ENCODE measurements around the gene SRMS.

The SRMS gene

GRCh38 chr20:63568986-63569949 lies 21.7 kb upstream of the SRMS start:
- H3K9me3 ChIP-seq (ENCODE audit: control insufficient read depth, insufficient read depth, low read depth, low read length), result no peaks in the 10 kb centered on the region
- H3K36me3 ChIP-seq (ENCODE audit: control insufficient read depth, insufficient read depth, low read length), result peaks cover 7% of the 10 kb centered on the region
- no peak overlapping the region for H3K4me3 ChIP-seq (ENCODE audit: low read depth, low read length)
- H3K27ac ChIP-seq (ENCODE audit: low read depth, low read length), result no peak overlapping the region
- no peak overlapping the region for H3K9ac ChIP-seq (ENCODE audit: low read length)
- H3K4me1 ChIP-seq (ENCODE audit: control insufficient read depth, insufficient read depth, low read length), result peaks cover under 1% of the 10 kb centered on the region
- no peaks in the 10 kb centered on the region for H3K27me3 ChIP-seq (ENCODE audit: control insufficient read depth, insufficient read depth, low read length)

DNA sequence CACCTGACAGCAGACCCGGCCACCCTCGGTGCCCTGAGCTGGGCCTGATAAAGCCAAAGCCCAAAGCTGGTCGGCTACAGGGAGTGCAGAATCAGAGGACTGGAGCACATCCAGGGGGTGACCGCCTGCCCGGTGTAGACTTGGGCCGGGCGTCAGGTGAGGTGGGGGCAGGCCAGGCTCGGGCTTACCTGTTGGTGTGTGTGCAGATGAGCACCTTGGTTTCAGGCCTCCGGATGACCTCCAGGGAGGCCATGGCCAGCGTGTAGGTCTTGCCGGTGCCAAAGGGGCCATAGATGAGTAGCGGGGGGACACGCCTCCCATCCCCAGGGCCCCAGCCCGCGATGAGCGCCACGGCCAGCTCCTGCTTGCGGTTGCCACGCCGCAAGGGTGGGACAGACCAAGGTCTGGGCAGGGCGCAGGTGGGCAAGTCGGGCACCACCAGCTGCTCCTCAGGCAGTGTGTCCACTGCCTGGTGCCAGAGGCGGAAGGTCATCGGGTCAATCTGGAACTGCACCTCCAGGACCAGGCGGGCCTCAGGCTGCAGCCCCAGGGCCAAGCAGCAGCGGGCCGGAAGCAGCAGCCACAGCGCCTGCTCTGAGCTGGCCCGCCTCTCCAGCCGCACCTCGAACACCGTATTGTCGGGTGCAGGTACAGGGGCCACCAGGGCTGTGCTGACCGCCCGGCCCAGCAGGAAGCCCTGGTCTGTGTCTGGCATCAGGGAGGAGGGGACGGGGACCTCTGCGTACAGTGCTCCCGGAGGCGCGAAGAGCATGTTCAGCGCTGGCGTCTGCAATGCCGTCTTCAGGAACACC lies 20.8 kb upstream of the SRMS start:
- Histone ChIP-seq H3K27me3 (ENCODE audit: control insufficient read depth, insufficient read depth, low read length) (no peaks in the 10 kb centered on the region), H3K36me3 (ENCODE audit: control insufficient read depth, insufficient read depth, low read length) (peaks cover 15% of the 10 kb centered on the region), H3K4me3 (ENCODE audit: low read depth, low read length) (no peak overlapping the region), H3K4me1 (ENCODE audit: control insufficient read depth, insufficient read depth, low read length) (no peaks in the 10 kb centered on the region; the same call in 1 of the 2 replicates), H3K9ac (ENCODE audit: low read length) (no peak overlapping the region), H3K27ac (ENCODE audit: low read depth, low read length) (no peak overlapping the region), H3K9me3 (ENCODE audit: control insufficient read depth, insufficient read depth, low read depth, low read length) (no peaks in the 10 kb centered on the region)

DNA sequence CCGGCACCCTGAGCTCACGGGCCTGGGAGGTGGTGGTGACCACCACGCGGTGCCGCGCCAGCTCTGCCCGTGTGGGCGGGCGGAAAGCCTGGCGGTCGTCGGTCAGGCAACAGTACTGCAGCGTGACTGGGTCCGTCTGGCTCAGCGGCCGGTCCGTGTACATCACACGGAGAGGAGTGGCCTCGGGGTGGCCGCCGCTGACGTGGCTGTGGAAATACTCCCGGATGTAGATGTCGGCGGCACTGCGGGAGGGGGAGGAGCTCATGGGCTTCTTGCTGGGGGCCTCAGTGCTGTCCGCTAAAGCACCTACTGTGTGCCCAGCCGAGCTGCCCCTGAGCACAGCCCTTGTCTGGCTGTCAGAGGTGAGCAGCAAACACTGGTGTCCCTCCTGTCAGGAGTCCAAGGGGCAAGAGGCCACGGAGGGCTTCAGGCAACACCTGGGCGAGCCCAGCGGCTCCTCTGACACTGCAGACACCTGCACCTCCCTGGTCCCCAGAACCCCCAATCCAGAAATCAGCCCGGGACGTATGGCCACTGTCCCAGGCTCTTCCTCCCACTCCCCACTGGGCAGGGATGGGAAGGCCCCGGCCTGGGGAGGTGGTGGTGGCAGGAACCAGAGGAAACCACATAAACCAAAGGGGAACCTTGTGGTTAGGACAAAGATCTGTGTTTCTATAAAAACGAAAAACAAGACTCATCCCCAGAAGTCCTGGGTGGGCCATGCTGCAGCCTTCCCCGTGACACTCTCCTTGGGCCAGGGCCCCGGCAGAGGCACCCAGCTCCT lies 20.0 kb upstream of the SRMS start:
- no peak overlapping the region for H3K9ac ChIP-seq (ENCODE audit: low read length)
- no peak overlapping the region for H3K4me3 ChIP-seq (ENCODE audit: low read depth, low read length)
- no peaks in the 10 kb centered on the region for H3K4me1 ChIP-seq (ENCODE audit: control insufficient read depth, insufficient read depth, low read length)
- no peaks in the 10 kb centered on the region for H3K9me3 ChIP-seq (ENCODE audit: control insufficient read depth, insufficient read depth, low read depth, low read length)
- H3K27me3 ChIP-seq (ENCODE audit: control insufficient read depth, insufficient read depth, low read length), result no peaks in the 10 kb centered on the region
- H3K27ac ChIP-seq (ENCODE audit: low read depth, low read length), result no peak overlapping the region
- peaks cover 16% of the 10 kb centered on the region for H3K36me3 ChIP-seq (ENCODE audit: control insufficient read depth, insufficient read depth, low read length)

DNA sequence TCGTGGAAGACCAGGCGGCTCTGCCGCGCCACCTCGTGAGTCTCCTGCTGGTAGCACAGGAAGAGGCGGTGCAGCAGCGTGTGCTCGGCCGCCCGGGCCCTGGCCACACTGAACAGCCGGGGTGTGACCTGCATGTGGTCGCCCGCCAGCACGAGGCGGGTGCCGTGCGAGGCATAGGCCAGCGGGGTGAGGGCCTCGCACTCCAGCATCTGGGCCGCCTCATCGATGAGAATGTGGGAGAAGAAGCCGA lies 19.5 kb upstream of the SRMS start:
- H3K9ac ChIP-seq (ENCODE audit: low read length), result no peak overlapping the region
- peaks cover 16% of the 10 kb centered on the region for H3K36me3 ChIP-seq (ENCODE audit: control insufficient read depth, insufficient read depth, low read length)
- no peaks in the 10 kb centered on the region for H3K27me3 ChIP-seq (ENCODE audit: control insufficient read depth, insufficient read depth, low read length)
- no peaks in the 10 kb centered on the region for H3K9me3 ChIP-seq (ENCODE audit: control insufficient read depth, insufficient read depth, low read depth, low read length)
- H3K4me1 ChIP-seq (ENCODE audit: control insufficient read depth, insufficient read depth, low read length), result no peaks in the 10 kb centered on the region
- no peak overlapping the region for H3K4me3 ChIP-seq (ENCODE audit: low read depth, low read length)
- H3K27ac ChIP-seq (ENCODE audit: low read depth, low read length), result no peak overlapping the region

DNA sequence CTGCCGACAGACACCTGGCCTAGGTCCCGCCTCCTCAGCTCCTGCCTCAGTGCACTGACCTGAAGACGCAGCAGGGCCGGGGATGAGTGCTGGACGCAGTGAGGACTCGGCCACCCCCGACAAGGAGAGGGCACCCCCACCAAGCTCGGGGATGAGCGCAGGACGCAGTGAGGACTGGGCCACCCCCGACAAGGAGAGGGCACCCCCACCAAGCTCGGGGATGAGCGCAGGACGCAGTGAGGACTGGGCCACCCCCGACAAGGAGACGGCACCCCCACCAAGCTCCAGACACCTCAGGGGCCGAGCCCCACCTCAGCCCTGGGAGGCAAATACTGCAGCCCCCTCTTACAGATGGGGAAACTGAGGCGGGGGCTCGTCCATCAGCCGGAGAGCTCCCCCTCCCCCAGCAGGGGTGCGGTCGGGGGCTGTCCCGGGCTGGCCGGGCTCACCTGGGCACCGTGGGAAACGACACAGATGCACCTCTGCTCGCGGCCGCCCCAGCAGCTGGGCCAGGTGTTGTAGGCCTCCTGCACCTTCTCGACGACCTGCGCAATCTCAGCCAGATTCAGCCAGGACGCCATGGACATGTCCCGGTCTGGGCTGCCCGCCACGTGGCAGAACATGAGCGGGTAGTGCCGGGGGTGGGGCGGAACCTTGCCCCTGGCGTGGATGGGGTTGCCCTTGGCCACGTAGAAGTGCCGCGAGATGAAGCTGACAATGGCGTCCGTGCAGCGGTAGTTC lies 19.0 kb upstream of the SRMS start:
- Histone ChIP-seq H3K27ac (ENCODE audit: low read depth, low read length) (no peak overlapping the region), H3K4me1 (ENCODE audit: control insufficient read depth, insufficient read depth, low read length) (no peaks in the 10 kb centered on the region), H3K4me3 (ENCODE audit: low read depth, low read length) (no peak overlapping the region), H3K36me3 (ENCODE audit: control insufficient read depth, insufficient read depth, low read length) (peaks cover 16% of the 10 kb centered on the region), H3K9me3 (ENCODE audit: control insufficient read depth, insufficient read depth, low read depth, low read length) (no peaks in the 10 kb centered on the region), H3K27me3 (ENCODE audit: control insufficient read depth, insufficient read depth, low read length) (no peaks in the 10 kb centered on the region), H3K9ac (ENCODE audit: low read length) (no peak overlapping the region)

DNA sequence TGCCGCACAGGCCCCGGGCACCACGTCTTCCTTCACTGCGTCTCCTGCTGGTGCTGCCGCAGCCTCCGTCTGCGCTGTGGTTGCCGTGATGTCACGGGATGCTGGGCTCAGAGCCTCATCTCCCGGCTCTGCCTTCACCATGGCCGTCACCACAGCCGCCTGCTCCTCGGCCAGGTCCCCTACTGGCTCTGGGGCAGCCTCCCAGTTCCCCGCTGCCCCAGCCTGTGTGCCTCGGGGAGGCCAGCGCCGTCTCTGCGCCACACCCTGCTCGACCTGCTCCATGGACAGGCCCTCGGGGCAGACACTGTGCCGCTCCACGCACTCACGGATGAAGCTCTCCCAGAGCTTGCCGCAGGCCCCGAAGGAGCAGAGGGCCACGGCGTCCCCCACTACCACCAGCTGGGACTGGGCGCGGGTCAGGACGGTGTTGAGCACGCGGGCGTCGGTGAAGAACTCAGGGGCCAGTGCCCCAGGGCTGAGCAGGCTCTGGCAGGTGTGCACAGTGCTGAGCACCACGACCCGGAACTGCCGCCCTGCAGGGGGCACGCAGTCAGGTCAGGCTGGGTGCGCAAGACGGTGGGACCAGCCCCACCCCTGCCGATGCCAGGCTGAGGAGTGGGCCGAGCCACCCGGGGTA lies 18.3 kb upstream of the SRMS start:
- H3K27ac ChIP-seq (ENCODE audit: low read depth, low read length), result no peak overlapping the region
- no peak overlapping the region for H3K4me3 ChIP-seq (ENCODE audit: low read depth, low read length)
- H3K27me3 ChIP-seq (ENCODE audit: control insufficient read depth, insufficient read depth, low read length), result no peaks in the 10 kb centered on the region
- H3K36me3 ChIP-seq (ENCODE audit: control insufficient read depth, insufficient read depth, low read length), result peaks cover 23% of the 10 kb centered on the region
- no peak overlapping the region for H3K9ac ChIP-seq (ENCODE audit: low read length)
- no peaks in the 10 kb centered on the region for H3K4me1 ChIP-seq (ENCODE audit: control insufficient read depth, insufficient read depth, low read length)
- no peaks in the 10 kb centered on the region for H3K9me3 ChIP-seq (ENCODE audit: control insufficient read depth, insufficient read depth, low read depth, low read length)

GRCh38 chr20:63565021-63565698 lies 17.6 kb upstream of the SRMS start:
- H3K36me3 ChIP-seq (ENCODE audit: control insufficient read depth, insufficient read depth, low read length), result peaks cover 24% of the 10 kb centered on the region
- no peak overlapping the region for H3K9ac ChIP-seq (ENCODE audit: low read length)
- no peak overlapping the region for H3K4me3 ChIP-seq (ENCODE audit: low read depth, low read length)
- no peaks in the 10 kb centered on the region for H3K4me1 ChIP-seq (ENCODE audit: control insufficient read depth, insufficient read depth, low read length)
- no peak overlapping the region for H3K27ac ChIP-seq (ENCODE audit: low read depth, low read length)
- H3K27me3 ChIP-seq (ENCODE audit: control insufficient read depth, insufficient read depth, low read length), result no peaks in the 10 kb centered on the region
- no peaks in the 10 kb centered on the region for H3K9me3 ChIP-seq (ENCODE audit: control insufficient read depth, insufficient read depth, low read depth, low read length)

GRCh38 chr20:63564036-63564810 lies 16.7 kb upstream of the SRMS start:
- H3K36me3 ChIP-seq (ENCODE audit: control insufficient read depth, insufficient read depth, low read length), result peaks cover 23% of the 10 kb centered on the region
- no peaks in the 10 kb centered on the region for H3K9me3 ChIP-seq (ENCODE audit: control insufficient read depth, insufficient read depth, low read depth, low read length)
- no peak overlapping the region for H3K4me3 ChIP-seq (ENCODE audit: low read depth, low read length)
- no peak overlapping the region for H3K27ac ChIP-seq (ENCODE audit: low read depth, low read length)
- no peaks in the 10 kb centered on the region for H3K4me1 ChIP-seq (ENCODE audit: control insufficient read depth, insufficient read depth, low read length)
- H3K9ac ChIP-seq (ENCODE audit: low read length), result no peak overlapping the region
- H3K27me3 ChIP-seq (ENCODE audit: control insufficient read depth, insufficient read depth, low read length), result no peaks in the 10 kb centered on the region

DNA sequence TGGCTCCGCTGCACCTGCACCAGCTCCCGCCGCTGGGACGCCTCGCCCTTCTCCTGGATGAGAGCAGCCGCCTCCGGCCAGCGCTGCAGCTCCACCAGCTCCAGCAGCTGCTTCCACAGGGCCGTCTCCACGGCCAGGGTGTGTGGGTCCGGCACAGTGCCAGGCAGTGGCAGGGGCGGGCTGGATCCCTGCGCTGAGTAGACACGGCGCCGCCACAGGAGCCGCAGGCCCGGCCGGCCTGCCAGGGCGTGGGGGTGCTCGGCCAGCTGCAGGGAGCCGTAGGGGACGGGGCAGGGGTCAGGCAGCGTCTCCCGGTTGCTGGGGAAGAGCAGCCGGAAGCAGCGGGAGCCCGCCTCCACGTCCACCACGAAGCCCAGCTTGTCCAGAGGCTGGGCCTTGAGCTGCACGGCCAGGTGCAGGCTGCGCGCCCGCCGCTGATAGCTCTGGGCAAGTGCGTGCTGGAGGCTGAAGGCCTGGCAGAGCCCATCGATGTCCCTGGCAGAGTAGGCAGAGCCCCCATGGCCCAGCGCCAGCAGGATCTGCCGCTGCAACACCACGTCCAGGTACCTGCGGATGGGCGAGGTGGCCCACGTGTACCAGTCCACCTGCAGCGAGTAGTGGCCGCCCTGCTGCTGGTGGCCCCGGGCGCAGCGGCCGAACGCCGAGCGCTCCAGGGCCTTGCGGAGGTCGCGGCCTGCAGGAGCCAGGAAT lies 15.8 kb upstream of the SRMS start:
- Histone ChIP-seq H3K27ac (ENCODE audit: low read depth, low read length) (no peak overlapping the region), H3K27me3 (ENCODE audit: control insufficient read depth, insufficient read depth, low read length) (no peaks in the 10 kb centered on the region), H3K4me1 (ENCODE audit: control insufficient read depth, insufficient read depth, low read length) (no peaks in the 10 kb centered on the region), H3K9ac (ENCODE audit: low read length) (no peak overlapping the region), H3K9me3 (ENCODE audit: control insufficient read depth, insufficient read depth, low read depth, low read length) (no peaks in the 10 kb centered on the region), H3K36me3 (ENCODE audit: control insufficient read depth, insufficient read depth, low read length) (peaks cover 23% of the 10 kb centered on the region), H3K4me3 (ENCODE audit: low read depth, low read length) (no peak overlapping the region)
